Activated CD8-positive, alpha-beta T cell treated with anti-CD3 and anti-CD28 coated beads for 36 hours (primary cell): ENCODE results near the gene CNPY4. TPM values are rescaled to one million over a fixed set of nuclear protein-coding genes. Genes with fewer than 3 reads are reported as not detected.

Source experiments
- ATAC-seq: fragments of 200-7000 bp; cut with Tn5 transposase; one replicate; pipeline ENCODE4 v1.10.0; 2021; ENCODE audit warnings: mild to moderate bottlenecking, moderate library complexity
- CTCF ChIA-PET: fragments of 350-600 bp; sonication (Branson Sonifier 250); formaldehyde crosslinking; loops from one replicate; lab custom pipeline; 2021; ENCODE audit warnings: antibody characterized with exemption; lab: Charles Lee
- POLR2A ChIA-PET: fragments of 350-600 bp; sonication (Branson Sonifier 250); formaldehyde crosslinking; loops from one replicate; lab custom pipeline; 2021; ENCODE audit warnings: antibody characterized with exemption; lab: Charles Lee
- DNase-seq: peaks from one replicate; pipeline ENCODE4 v3.0.0-alpha.2; 2020
- H3K27ac Mint-ChIP-seq: one replicate; pipeline ENCODE4 v1.8.0; 2021; ENCODE audit warnings: mild to moderate bottlenecking, mixed read lengths
- H3K27me3 Mint-ChIP-seq: one replicate; pipeline ENCODE4 v1.8.0; 2021; ENCODE audit warnings: mixed read lengths
- H3K36me3 Mint-ChIP-seq: one replicate; pipeline ENCODE4 v1.8.0; 2021; ENCODE audit warnings: low read depth, mixed read lengths
- H3K4me1 Mint-ChIP-seq: one replicate; pipeline ENCODE4 v1.8.0; 2021; ENCODE audit warnings: low read depth, mixed read lengths
- H3K4me3 Mint-ChIP-seq: one replicate; pipeline ENCODE4 v1.8.0; 2021; ENCODE audit warnings: mild to moderate bottlenecking, moderate library complexity, mixed read lengths
- H3K9me3 Mint-ChIP-seq: one replicate; pipeline ENCODE4 v1.8.0; 2021; ENCODE audit warnings: mixed read lengths
- CTCF ChIP-seq: fragments of 200-600 bp; IDR thresholded peaks from one replicate; pipeline ENCODE4 v1.8.0; 2022; ENCODE audit warnings: antibody characterized with exemption, mild to moderate bottlenecking
- intact Hi-C: fragments of 100-400 bp; cut with micrococcal nuclease; formaldehyde crosslinking; loops from one replicate; pipeline ENCODE4 v1.10.0; 2022
- total RNA-seq, 2 experiments: library from RNA; stranded (reverse); gene quantifications; one replicate each; pipeline ENCODE4 v1.2.3, GENCODE V29; 2021

Gene CNPY4
- total RNA-seq, 2 experiments from 2014 or later, result 9.8 to 10.4 TPM

GRCh38 chr7:100167912-100168323 lies 48.5 kb downstream of the CNPY4 start:
- Mint-ChIP-seq H3K36me3 (no peaks in the 10 kb centered on the region), H3K9me3 (no peaks in the 10 kb centered on the region), H3K4me1 (peaks cover 74% of the 10 kb centered on the region), H3K27me3 (peaks cover 10% of the 10 kb centered on the region), H3K4me3 (peak overlapping the region; percentile 74), H3K27ac (peak overlapping the region; percentile 80)
- ChIA-PET POLR2A (interaction anchor here (0.7 to 2.3 kb wide), 7 partner anchors 9 to 261 kb away, joined by 3 to 11 read pairs (median 4); partner anchors contain the start of genes PVRIG and ZCWPW1), CTCF (interaction anchor here (1.0 to 3.8 kb wide), 9 partner anchors 9 to 50 kb away, joined by 3 to 17 read pairs (median 10); partner anchors contain the start of genes GPC2, LAMTOR4 and STAG3)
- intact Hi-C loops, result no loop called here
- TF ChIP-seq CTCF, result no peak
- no peak for ATAC-seq
- DNase-seq, result no peak

- H3K4me1 Mint-ChIP-seq, result peaks cover 60% of the 10 kb centered on the region
- intact Hi-C loops, result no loop called here
- no peak for TF ChIP-seq CTCF
- DNase-seq (peak; percentile 50), ATAC-seq (peak; percentile 26)
- H3K4me3 Mint-ChIP-seq, result peak overlapping the region; percentile 74
- H3K27me3 Mint-ChIP-seq, result peaks cover 10% of the 10 kb centered on the region
- no peaks in the 10 kb centered on the region for H3K36me3 Mint-ChIP-seq
- H3K9me3 Mint-ChIP-seq, result no peaks in the 10 kb centered on the region
- peak overlapping the region; percentile 80 for H3K27ac Mint-ChIP-seq
- ChIA-PET POLR2A (interaction anchor here (1.6 kb wide), 1 partner anchor 10 kb away, joined by 8 read pairs; no protein-coding TSS in a partner anchor), CTCF (interaction anchor here (2.7 to 3.8 kb wide), 2 partner anchors 36 to 39 kb away, joined by 11 to 12 read pairs; no protein-coding TSS in a partner anchor)
Measured at GRCh38 chr7:100169147-100169850, 49.9 kb downstream of the CNPY4 start.

- Mint-ChIP-seq H3K4me3 (peak overlapping the region; percentile 66), H3K4me1 (peaks cover 58% of the 10 kb centered on the region), H3K9me3 (no peaks in the 10 kb centered on the region), H3K27me3 (peaks cover 10% of the 10 kb centered on the region), H3K36me3 (no peaks in the 10 kb centered on the region), H3K27ac (peak overlapping the region; percentile 63)
- CTCF ChIA-PET, result interaction anchor here (1.3 to 1.8 kb wide), 2 partner anchors 20 to 47 kb away, joined by 5 read pairs; no protein-coding TSS in a partner anchor
- ATAC-seq, result no peak
- intact Hi-C loops, result no loop called here
- DNase-seq, result no peak
- TF ChIP-seq CTCF, result no peak
- POLR2A ChIA-PET, result interaction anchor here (0.7 kb wide), 1 partner anchor 189 kb away, joined by 3 read pairs; no protein-coding TSS in a partner anchor
Measured at GRCh38 chr7:100170101-100170897, 50.9 kb downstream of the CNPY4 start.

- H3K27me3 Mint-ChIP-seq, result peaks cover 10% of the 10 kb centered on the region
- ATAC-seq, result peak; percentile 54
- peaks cover 54% of the 10 kb centered on the region for H3K4me1 Mint-ChIP-seq
- H3K4me3 Mint-ChIP-seq, result peak overlapping the region; percentile 66
- ChIA-PET CTCF (interaction anchor here (0.8 to 1.8 kb wide), 5 partner anchors 18 to 46 kb away, joined by 3 to 5 read pairs (median 4); no protein-coding TSS in a partner anchor), POLR2A (interaction anchor here (0.7 kb wide), 1 partner anchor 190 kb away, joined by 3 read pairs; no protein-coding TSS in a partner anchor)
- no peak overlapping the region for H3K27ac Mint-ChIP-seq
- H3K9me3 Mint-ChIP-seq, result no peaks in the 10 kb centered on the region
- intact Hi-C loops, result no loop called here
- peak; percentile 51 for DNase-seq
- no peak for TF ChIP-seq CTCF
- H3K36me3 Mint-ChIP-seq, result no peaks in the 10 kb centered on the region
Measured at GRCh38 chr7:100171087-100171681, 51.8 kb downstream of the CNPY4 start.
